ENCODE data around the gene TFE3.

- TF ChIP-seq CTCF (IDR thresholded peaks at IDR 0.05) (no peak), POLR2A (IDR thresholded peaks at IDR 0.05) (no peak)
These were observed 39.5 kb downstream of the TFE3 start for GRCh38 chrX:49003696-49004095.

All from thyroid gland (tissue), 4 donors.